Stimulated activated naive CD8-positive, alpha-beta T cell treated with anti-CD3 and anti-CD28 coated beads, Interleukin-15, amount 100 ng/mL, for 72 hours (primary cell): ENCODE data around the gene JMJD8.
"Not testable (repeated sequence)": the region's sequence is repeated elsewhere in the genome, so short reads cannot be mapped to it uniquely, and the experiment has no call there.

Source experiments
- ATAC-seq: fragments of 150-1000 bp; cut with Tn5 transposase; 2 replicates; pipeline ENCODE4 v1.10.0; 2021; ENCODE audit warnings: mild to moderate bottlenecking, moderate library complexity
- DNase-seq, 2 donors: peaks; one replicate each; pipeline ENCODE4 v3.0.0; 2021 to 2022
- H3K27ac Mint-ChIP-seq, 2 donors: one replicate each; pipeline ENCODE4 v1.8.0; 2022; ENCODE audit warnings: mild to moderate bottlenecking in 2 of 2, mixed read lengths in 2 of 2, moderate library complexity in 2 of 2
- H3K27me3 Mint-ChIP-seq: one replicate; pipeline ENCODE4 v1.8.0; 2022; ENCODE audit warnings: mixed read lengths
- H3K4me1 Mint-ChIP-seq: one replicate; pipeline ENCODE4 v1.8.0; 2022; ENCODE audit warnings: mild to moderate bottlenecking, mixed read lengths
- H3K4me3 Mint-ChIP-seq, 2 donors: one replicate each; pipeline ENCODE4 v1.8.0; 2022; ENCODE audit warnings: mild to moderate bottlenecking in 2 of 2, mixed read lengths in 2 of 2, moderate library complexity in 1 of 2
- H3K9me3 Mint-ChIP-seq, 2 donors: one replicate each; pipeline ENCODE4 v1.8.0; 2022; ENCODE audit warnings: mixed read lengths in 2 of 2

Gene JMJD8

DNA sequence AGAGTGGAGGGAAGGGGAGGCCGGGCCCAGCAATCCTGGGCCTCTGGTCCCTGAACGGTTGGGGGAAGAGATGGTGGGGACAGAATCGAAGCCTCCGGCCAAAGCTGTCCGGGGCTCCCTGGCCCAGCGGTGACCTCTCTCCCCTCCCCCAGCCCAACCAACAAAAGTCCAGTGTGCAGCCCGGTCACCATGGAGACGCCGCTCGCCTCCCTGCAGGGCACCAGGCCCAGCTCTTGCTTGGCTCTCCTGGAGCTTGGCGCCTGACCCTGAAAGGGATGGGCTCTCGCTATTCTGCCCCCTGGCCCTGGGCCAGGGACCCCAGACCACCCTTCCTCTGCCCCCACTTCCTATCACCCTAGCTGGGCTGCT, 32.0 kb upstream of the JMJD8 start:
- no peak overlapping the region for H3K27ac Mint-ChIP-seq
- H3K9me3 Mint-ChIP-seq, result no peaks in the 10 kb centered on the region

DNA sequence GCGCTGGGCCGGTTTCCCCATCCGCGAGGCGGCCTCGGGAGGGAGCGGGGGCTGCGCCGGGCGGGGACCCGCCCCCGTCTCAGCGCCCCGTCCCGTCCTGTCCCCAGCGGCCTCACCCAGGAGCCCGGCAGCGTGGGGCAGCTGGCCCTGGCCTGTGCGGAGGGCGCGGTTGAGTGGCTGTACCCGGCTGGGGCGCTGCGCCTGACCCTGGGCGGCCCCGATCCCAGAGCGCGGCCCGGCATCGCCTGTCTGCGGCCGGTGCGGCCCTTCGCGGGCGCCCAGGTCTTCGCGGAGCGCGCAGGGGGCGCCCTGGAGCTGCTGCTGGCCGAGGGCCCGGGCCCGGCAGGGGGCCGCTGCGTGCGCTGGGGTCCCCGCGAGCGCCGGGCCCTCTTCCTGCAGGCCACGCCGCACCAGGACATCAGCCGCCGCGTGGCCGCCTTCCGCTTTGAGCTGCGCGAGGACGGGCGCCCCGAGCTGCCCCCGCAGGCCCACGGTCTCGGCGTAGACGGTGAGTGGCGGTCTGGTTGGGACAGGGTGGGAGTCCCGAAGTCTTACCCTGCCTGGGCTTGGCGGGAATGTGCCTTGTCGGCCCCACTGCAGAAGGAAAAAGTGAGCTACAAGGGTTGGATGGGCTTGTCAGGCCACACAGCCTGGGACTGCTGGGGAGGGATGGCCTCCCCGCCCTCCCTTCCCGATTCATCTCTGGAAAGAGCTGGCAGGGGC, 31.5 kb upstream of the JMJD8 start:
- Mint-ChIP-seq H3K9me3 (no peaks in the 10 kb centered on the region), H3K27me3 (peaks cover 28% of the 10 kb centered on the region), H3K27ac (no peak overlapping the region), H3K4me3 (peak overlapping the region; percentile 76 to 86), H3K4me1 (peaks cover 47% of the 10 kb centered on the region)
- peak; percentile 37 for ATAC-seq
- peak in 1 of 2 donors; percentile 39 for DNase-seq

More for the DNA sequence above, 32.0 kb upstream of the JMJD8 start:
- Mint-ChIP-seq H3K4me1 (peaks cover 47% of the 10 kb centered on the region), H3K27me3 (peaks cover 23% of the 10 kb centered on the region), H3K4me3 (peak overlapping the region; percentile 76 to 86)
- ATAC-seq, result no peak
- DNase-seq, result no peak

DNA sequence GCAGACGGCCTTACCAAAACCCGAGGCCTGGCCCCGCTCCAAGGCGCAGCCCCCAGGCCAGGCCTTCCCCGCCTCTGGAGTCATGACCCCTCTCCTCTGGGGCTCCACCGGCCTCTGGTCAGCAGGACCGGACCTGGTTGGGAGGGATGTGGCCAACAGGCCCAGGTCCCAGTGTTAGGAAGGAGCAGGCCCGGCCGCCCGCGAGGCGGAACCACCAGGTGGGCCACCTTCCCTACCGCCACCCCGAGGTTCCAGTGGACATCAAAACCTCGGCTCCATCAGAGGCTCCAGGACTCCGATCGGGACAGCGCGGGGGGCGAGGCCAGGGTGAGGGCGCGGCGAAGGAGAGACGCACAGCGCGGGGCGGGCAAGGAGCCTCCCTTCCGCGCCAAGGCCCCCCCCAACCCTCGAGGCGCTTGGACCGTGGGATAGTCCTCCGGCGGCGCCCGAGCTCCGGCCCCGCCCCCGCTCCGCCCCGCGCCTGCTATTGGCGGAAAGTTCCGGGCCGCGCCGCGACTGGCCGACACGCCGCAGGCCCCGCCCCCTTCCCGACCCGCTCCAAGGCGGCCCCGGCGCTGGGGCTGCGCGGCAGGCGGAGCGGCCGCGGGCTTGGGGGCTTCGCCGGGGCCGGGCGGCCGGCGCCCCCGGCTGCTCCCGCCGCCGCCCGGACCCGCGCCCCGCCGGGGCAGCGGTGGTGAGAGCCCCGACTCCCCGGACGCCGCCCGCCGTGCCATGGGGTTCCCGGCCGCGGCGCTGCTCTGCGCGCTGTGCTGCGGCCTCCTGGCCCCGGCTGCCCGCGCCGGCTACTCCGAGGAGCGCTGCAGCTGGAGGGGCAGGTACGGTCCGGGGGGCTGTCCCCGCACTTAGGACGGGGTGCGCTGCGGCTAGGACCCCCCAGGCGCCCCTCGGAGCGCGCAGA, 30.7 kb upstream of the JMJD8 start, which contains the start of gene METRN:
Gene METRN, plus strand, starts transcription at position 561 of the 919 bp plus-strand sequence. Its CDS starts 172 bp downstream, at position 733.
- DNase-seq (peak; percentile 87 to 89), ATAC-seq (peak; percentile 83)
- Mint-ChIP-seq H3K27ac (no peak within 1 kb of the TSS), H3K9me3 (no peaks in the 10 kb centered on the region), H3K4me1 (peaks cover 40% of the 10 kb centered on the region), H3K4me3 (peak within 1 kb of the TSS; percentile 76 to 86), H3K27me3 (peaks cover 36% of the 10 kb centered on the region)

DNA sequence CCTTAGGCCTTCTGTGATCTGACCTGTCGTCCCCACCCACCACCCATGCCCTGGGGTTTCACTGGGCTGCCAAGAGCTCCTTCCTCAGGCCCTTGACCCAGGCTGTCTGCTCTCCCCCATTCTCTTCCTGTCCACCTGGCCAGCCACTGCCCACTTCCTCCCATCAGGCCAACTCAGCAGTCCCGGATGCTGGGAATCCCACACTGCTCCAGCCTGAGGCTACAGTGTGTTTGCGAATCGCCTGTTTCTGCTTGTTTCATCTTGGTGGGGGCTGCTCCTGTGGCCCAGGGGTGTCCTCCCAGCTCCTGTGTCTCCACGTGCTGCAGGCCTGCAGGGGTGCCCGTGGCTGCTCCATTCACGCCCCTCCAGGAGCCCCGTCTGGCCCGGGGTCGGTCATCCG, 29.9 kb upstream of the JMJD8 start:
- Mint-ChIP-seq H3K27ac (no peak overlapping the region), H3K9me3 (no peaks in the 10 kb centered on the region), H3K4me1 (peaks cover 33% of the 10 kb centered on the region), H3K27me3 (peaks cover 44% of the 10 kb centered on the region), H3K4me3 (peak overlapping the region in 1 of 2 donors; percentile 44)
- ATAC-seq (no peak), DNase-seq (no peak)

DNA sequence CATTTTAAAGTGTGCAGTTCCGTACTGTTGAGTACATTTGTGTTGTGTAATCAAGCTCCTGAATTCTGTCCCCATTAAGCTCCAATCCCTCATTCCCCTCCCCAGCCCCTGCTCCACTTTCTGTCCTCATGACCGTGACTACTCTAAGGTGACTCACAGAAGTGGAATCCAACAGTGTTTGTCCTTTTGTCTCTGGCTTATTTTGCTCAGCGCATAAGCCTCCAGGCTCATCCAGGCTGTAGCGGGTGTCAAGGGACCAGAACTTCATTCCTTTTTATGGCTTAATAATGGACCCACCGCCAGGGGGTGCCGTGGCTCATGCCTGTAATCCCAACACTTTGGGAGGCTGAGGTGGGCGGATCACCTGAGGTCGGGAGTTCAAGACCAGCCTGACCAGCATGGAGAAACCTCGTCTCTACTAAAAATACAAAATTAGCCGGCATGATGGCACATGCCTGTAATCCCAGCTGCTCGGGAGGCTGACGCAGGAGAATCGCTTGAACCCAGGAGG, 28.7 kb upstream of the JMJD8 start:
- peaks cover 26% of the 10 kb centered on the region for H3K4me1 Mint-ChIP-seq
- H3K9me3 Mint-ChIP-seq, ATAC-seq, H3K27ac Mint-ChIP-seq, H3K4me3 Mint-ChIP-seq: not testable (repeated sequence)
- peaks cover 57% of the 10 kb centered on the region for H3K27me3 Mint-ChIP-seq
- DNase-seq, result peak in 1 of 2 donors; percentile 72

DNA sequence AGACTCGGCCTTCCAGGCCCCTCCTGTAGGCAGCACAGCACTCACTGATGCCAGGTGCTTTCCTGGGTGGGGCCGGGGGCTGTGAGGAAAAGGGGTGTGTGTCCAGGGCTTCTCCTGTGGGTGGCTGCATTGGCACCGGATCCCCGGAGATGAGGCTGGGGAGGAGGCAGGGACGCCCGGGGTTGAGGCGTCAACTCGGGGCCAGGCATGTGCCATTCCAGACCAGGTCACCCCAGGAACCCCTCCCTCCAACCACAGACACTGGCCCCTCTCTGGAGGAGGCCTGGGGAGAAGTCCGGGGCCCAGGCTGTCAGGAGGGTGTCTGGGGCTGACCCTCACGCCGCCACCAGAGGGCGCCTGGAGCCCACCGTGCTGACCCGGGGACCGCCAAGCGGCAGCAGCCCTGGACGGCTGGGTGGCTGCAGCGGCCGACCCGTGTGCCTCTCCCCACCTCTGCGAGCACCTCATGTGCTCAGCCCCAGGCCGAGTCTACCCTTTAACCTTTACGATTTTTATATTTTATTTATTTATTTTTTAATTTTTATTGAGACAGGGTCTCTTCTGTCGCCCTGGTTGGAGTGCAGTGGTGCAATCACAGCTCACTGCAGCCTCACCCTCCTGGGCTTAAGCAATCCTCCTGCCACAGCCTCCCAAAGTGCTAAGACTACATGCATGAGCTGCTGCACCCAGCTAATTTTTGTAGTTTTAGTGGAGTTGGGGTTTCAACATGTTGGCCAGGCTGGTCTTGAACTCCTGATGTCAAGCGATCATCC, 27.6 kb upstream of the JMJD8 start:
- Mint-ChIP-seq H3K27ac (no peak overlapping the region), H3K9me3 (no peaks in the 10 kb centered on the region), H3K4me1 (peaks cover 25% of the 10 kb centered on the region), H3K27me3 (peaks cover 67% of the 10 kb centered on the region), H3K4me3 (no peak overlapping the region)
- DNase-seq (peak; percentile 81 to 84), ATAC-seq (peak; percentile 64)

DNA sequence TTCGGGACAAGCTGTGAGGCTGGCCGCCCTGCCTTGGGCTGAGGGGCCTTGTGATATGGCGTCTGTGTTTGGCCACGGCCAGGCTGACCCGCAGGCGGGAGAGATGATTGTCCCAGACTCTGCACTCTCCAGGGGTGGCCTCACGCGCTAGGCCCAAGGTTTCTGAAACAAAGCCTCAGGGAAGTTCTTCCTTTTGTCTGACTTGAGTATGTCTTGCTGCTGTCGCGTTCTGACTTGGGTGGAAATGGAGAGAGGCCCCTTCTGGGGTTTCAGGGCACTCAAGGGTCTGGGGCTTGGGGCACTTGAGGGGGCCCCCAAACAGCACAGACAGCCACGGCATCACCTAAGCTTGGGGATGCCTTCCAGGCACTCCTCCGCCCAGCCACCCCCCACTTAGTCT, 26.9 kb upstream of the JMJD8 start:
- Mint-ChIP-seq H3K4me1 (peaks cover 24% of the 10 kb centered on the region), H3K27me3 (peaks cover 74% of the 10 kb centered on the region)
- DNase-seq, result no peak

DNA sequence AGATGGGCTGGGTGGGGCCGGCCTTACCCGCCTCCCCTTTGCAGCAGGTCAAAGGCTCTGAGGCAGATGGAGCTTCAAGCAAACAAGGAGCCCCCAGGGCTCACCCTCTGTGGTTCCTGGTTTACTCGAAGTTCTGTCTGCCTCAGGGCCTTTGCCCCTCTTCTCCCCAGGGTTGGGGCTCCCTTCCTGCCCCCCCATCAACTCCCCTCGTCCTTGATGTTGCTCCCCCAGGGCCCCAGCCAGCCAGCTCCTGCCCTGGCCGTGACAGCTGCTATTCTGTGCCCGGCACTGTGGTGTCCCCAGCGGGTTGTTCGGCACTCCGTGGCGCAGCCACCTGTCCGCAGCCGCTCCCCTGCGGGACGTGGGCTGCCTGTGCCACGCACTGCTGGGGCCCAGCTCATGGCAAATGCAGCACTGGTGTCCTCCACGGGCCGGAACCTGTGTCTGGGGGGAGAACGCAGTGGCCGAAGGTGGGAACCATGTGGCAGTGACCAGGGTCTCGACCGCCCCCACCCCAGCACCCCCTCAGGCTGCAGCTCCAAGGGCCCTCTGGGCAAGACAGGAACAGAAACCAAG, 26.5 kb upstream of the JMJD8 start:
- Mint-ChIP-seq H3K4me3 (no peak overlapping the region), H3K27ac (no peak overlapping the region), H3K27me3 (peaks cover 76% of the 10 kb centered on the region), H3K4me1 (peaks cover 23% of the 10 kb centered on the region), H3K9me3 (no peaks in the 10 kb centered on the region)
- ATAC-seq (no peak), DNase-seq (no peak)

More for the DNA sequence above, 26.9 kb upstream of the JMJD8 start:
- Mint-ChIP-seq H3K9me3 (no peaks in the 10 kb centered on the region), H3K4me3 (no peak overlapping the region), H3K27ac (no peak overlapping the region)
- no peak for ATAC-seq

DNA sequence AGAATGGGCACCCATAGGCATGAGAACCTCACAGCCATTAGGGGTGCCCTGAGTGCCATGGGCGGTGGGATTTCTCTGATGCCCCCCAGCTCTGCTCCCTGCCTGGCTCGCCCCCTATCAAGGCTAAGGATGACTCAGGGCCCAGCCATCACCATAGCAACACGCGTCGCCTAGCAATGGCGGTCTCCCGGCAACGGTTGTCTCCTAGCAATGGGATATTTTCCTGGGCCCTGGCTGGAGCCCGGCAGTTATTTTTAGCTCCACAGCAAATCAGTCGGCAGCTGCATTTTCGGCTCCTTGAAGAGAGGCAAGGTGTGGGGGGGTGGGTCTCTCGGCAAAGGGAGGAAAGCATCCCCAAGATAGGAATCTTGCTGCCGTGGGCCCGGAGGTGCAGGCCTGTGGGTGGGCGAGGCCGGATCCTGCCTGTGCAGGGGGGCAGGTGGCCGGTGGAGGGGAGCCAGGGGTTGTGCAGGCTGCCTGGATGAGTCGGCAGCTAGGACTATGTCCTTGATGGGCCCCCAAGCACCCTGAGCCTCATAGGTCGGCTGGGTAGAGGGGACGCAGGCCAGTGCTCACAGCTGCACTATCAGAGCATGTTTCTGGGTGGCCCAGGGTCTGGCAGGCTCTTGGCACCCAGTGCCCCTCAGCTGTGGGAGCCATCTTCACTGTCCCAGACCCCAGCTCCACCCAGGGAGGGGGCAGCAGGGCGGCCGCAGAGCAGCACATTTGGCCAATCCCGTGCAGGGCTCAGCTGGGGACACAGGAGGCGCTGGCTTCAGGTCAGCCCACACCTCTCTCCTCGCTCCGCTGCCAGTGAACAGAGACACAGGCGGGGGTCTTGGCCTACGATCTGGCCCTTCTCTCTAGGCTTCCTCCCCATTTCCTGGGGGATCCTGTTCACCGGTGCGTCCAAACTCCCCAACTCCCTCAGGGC, 25.7 kb upstream of the JMJD8 start:
- ATAC-seq (no peak), DNase-seq (no peak)
- Mint-ChIP-seq H3K27ac (no peak overlapping the region), H3K4me1 (peaks cover 23% of the 10 kb centered on the region), H3K27me3 (peaks cover 76% of the 10 kb centered on the region), H3K9me3 (no peaks in the 10 kb centered on the region), H3K4me3 (no peak overlapping the region)

DNA sequence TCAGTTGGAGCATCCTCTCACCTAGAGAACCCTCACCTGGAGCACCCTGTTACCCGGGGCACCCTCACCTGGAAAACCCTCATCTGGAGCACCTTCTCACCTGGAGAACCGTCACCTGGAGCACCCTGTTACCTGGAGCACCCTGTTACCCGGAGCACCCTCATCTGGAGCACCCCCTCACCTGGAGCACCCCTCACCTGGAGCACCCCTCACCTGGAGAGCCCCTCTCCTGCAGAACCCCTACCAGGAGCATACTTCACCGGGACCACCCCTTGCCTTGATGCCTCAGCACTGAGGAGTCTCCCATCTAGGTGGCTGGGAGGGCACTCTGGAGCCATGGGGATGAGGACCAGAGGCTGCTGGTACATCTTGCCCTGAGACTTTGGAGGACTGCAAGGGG, 24.8 kb upstream of the JMJD8 start:
- H3K4me1 Mint-ChIP-seq, result peaks cover 14% of the 10 kb centered on the region
- H3K9me3 Mint-ChIP-seq, result no peaks in the 10 kb centered on the region
- peaks cover 80% of the 10 kb centered on the region for H3K27me3 Mint-ChIP-seq
- H3K27ac Mint-ChIP-seq, result no peak overlapping the region
- ATAC-seq, result no peak
- no peak for DNase-seq
- no peak overlapping the region for H3K4me3 Mint-ChIP-seq

DNA sequence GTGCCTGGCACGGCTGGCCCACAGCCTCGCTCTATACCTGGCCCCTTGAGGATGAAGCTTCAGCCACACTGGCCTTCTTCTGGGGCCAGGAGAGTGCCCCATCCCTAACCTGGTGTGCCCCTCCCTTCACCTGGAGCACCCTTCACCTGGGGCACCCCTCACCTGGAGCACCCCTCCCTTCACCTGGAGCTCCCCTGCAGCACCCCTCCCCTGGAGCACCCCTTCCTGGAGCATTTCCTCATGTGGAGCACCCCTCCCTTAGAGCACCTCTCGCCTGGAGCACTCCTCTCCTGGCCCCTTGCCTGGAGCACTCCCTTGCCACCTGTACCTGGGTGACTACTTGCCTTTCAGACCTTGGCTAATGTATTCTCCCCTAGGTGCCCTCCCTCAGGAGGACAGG, 23.9 kb upstream of the JMJD8 start:
- no peak for ATAC-seq
- Mint-ChIP-seq H3K27me3 (peaks cover 83% of the 10 kb centered on the region), H3K9me3 (no peaks in the 10 kb centered on the region), H3K27ac (no peak overlapping the region), H3K4me3 (no peak overlapping the region), H3K4me1 (peaks cover 12% of the 10 kb centered on the region)
- no peak for DNase-seq

DNA sequence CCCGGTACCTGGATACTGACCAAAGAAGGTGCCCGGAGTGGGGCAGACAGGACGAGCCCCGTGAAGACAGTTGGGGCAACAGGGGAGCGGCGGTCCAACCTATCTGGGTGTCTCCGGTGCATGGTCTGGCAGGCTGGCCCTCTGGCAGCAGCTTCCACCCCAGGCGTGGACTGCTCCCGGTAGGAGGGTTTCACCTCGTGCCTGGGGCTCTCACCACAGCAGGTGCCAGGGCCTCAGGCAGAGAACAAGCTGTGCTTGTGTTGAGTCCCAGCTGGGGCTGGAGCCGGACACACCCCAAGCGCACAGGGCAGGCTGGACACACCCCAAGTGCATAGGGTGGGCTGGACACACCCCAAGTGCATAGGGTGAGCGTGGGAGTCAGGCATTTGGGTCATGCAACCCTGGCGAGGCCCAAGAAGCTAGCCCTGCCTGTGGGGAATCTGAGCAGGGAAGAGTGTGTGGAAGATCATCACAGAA, 23.0 kb upstream of the JMJD8 start:
- H3K27ac Mint-ChIP-seq, result no peak overlapping the region
- no peaks in the 10 kb centered on the region for H3K9me3 Mint-ChIP-seq
- peaks cover 86% of the 10 kb centered on the region for H3K27me3 Mint-ChIP-seq
- no peak overlapping the region for H3K4me3 Mint-ChIP-seq
- peaks cover 11% of the 10 kb centered on the region for H3K4me1 Mint-ChIP-seq
- DNase-seq (no peak), ATAC-seq (no peak)

DNA sequence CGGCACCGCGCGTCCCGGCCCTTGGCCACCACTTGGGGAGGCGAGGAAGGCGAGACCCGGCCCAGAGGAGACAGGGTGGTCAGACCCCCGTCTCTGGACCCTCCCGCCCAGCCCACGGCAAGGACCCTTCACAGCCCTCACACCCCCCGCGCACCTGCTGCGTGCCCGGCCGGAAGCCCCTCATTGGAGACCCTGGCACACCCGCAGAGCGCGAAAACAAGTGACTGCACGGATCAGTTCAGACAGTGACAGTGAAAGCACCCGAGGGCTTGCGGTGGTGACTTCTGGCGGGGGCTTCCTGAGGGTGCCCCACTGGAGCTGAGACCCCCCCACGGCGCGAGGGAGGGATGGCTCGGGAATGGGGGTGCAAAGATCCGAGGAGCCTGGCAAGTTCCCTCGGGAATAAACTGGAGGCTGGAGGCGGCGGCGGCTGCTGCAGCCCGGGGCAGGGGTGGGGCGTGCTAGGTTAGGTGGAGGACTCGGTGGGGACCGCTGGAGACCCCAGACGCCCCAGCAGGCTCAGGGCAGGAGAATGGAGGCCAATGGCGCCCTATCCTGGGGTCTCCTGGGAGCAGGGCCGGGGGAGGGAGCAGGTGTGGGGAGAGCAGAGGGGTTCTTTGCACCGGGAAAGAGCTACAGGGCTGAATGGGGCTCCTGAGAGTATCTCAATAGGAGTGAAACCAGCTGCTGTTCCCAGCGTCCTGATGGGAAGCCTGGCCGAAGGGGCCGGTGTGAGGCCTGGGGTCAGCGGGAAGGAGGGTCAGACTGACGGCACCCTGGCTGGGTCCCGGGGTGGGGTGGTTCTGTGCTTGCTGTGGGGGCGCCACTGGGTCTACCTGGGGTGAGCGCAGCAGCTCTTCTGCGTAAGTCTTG, 22.3 kb upstream of the JMJD8 start:
- H3K27me3 Mint-ChIP-seq, result peaks cover 88% of the 10 kb centered on the region
- no peaks in the 10 kb centered on the region for H3K9me3 Mint-ChIP-seq
- DNase-seq, result no peak
- H3K4me3 Mint-ChIP-seq, result peak overlapping the region in 1 of 2 donors; percentile 10
- ATAC-seq, result no peak
- H3K27ac Mint-ChIP-seq, result no peak overlapping the region
- H3K4me1 Mint-ChIP-seq, result peaks cover 14% of the 10 kb centered on the region
